Mesodermal cell (in vitro differentiated cells): ENCODE measurements around the gene FAM3C.
"Not testable (repeated sequence)": the region's sequence is repeated elsewhere in the genome, so short reads cannot be mapped to it uniquely, and the experiment has no call there.

ENCODE experiments used
- H3K27ac ChIP-seq: 2 replicates; pipeline ENCODE4 v1.7.0; 2013; ENCODE audit warnings: mild to moderate bottlenecking, low read depth, low read length, moderate library complexity; ENCODE audit not compliant: severe bottlenecking
- H3K36me3 ChIP-seq: 2 replicates; pipeline ENCODE4 v1.7.1; 2013; ENCODE audit warnings: mild to moderate bottlenecking, low read length, moderate library complexity; ENCODE audit not compliant: control insufficient read depth, insufficient read depth
- H3K4me1 ChIP-seq: one replicate; pipeline ENCODE4 v1.7.1; 2013; ENCODE audit warnings: mild to moderate bottlenecking, low read length; ENCODE audit not compliant: insufficient read depth, control insufficient read depth, poor library complexity, severe bottlenecking
- H3K4me3 ChIP-seq: 2 replicates; pipeline ENCODE4 v1.7.0; 2013; ENCODE audit warnings: low read length, control low read depth, mild to moderate bottlenecking; ENCODE audit not compliant: insufficient read depth, poor library complexity, severe bottlenecking; ENCODE audit errors: extremely low read depth
- H3K9me3 ChIP-seq: 2 replicates; pipeline ENCODE4 v1.7.1; 2013; ENCODE audit warnings: mild to moderate bottlenecking, low read length, moderate library complexity; ENCODE audit not compliant: control insufficient read depth
- WGBS, 2 experiments: methylation state at CpG; one replicate each; pipeline ENCODE4 v1.1.5; 2013; ENCODE audit warnings: missing lambda C conversion rate in 2 of 2; ENCODE audit not compliant: insufficient coverage in 2 of 2; 5-methylcytosine and 5-hydroxymethylcytosine counted together

The FAM3C gene

DNA sequence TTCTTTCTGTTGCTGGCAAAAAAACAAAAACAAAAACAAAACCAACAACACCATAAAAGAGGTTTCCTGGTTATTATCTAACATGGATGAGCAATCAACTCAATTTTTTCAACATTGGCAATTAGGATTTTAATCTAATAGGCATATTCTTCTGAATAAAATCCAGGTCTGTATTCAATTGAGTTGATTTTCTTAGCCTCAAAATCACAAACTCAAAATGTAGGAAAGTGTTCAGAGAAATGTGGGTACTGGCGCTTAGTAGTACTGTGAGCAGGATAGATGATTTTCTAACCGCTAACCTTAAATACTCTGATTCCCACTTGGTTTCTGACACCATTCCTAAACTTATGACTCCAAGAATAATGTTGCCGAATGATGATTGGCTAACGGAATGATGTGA, 61.7 kb downstream of the FAM3C start:
- Histone ChIP-seq H3K27ac (no peak overlapping the region), H3K36me3 (no peaks in the 10 kb centered on the region), H3K4me3 (no peak overlapping the region), H3K9me3 (no peaks in the 10 kb centered on the region), H3K4me1 (peaks cover 4% of the 10 kb centered on the region)
- no CpG with 5 or more reads among the region's 4 CpGs for WGBS, 2 experiments

- Histone ChIP-seq H3K27ac (no peak overlapping the region), H3K4me1 (peaks cover 7% of the 10 kb centered on the region), H3K4me3 (no peak overlapping the region), H3K9me3 (peaks cover 5% of the 10 kb centered on the region), H3K36me3 (no peaks in the 10 kb centered on the region)
- 65 to 82% methylated on average over 2 to 3 of the region's 5 CpGs for WGBS, 2 experiments
Observed at GRCh38 chr7:121331574-121331973, 64.5 kb downstream of the FAM3C start.

DNA sequence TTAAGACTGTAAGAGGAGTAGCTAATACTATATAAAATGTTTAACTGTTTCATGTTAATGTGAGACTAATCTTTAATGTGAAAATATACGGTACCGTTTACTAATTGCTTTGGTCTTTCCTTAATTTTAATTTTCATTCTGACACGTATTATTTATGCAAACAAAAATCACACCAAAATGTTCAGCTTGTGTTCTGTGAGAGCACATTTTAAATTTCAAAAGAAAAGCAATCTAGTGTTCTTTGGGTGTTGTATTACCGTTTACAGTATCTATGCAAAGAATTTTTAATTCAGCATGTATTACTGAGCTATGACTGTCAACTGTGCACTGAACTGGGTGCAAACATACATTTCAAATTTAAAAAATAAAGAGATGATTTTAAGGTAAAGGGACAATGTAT, 65.1 kb downstream of the FAM3C start:
- H3K9me3 ChIP-seq: peaks cover 5% of the 10 kb centered on the region
- peaks cover 7% of the 10 kb centered on the region for H3K4me1 ChIP-seq
- H3K4me3 ChIP-seq: no peak overlapping the region
- H3K36me3 ChIP-seq: no peaks in the 10 kb centered on the region
- no peak overlapping the region for H3K27ac ChIP-seq
- no CpG with 5 or more reads among the region's 4 CpGs for WGBS, 2 experiments

DNA sequence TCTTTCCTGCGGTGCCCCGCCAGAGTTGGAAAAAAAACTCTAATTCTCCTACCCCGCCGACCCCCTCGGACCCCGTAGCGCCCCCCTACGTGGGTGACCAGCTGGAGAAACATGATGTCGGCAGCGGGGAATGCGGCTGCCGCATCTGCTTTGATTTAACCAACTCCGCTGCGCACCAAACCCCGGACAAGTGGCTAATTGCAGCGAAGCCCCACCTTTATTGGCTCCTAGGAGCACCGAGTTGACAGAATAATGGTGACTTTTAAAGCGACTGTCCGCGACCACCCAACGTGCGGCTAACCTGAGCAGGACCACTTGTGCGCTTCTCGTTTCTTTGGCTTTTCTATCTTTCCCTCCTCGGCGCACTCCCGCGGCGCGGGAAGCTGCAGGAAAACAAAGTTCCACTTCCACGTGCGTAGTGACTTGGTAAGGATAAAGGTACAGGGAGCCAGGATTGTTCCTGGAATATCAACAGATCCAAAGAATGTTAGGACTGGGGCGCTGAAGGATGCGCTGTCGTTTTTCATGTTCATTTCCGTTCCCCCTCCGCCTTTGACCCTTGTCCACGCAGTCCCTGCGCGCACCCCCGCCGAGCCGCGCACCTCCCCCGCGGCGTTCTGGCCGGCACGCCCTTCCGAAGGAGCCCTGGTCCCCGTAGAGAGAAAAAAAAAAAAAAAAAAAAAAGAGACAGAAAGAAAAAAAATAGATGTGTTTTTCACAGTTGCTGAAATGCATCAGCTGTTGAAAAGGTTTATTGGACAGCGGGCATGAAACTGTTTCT, 65.9 kb downstream of the FAM3C start:
- 0 to 2% methylated on average over 28 to 42 of the region's 52 CpGs for WGBS, 2 experiments
- Histone ChIP-seq H3K4me1 (peaks cover 7% of the 10 kb centered on the region), H3K4me3 (peak overlapping the region; percentile 37), H3K9me3 (peaks cover 5% of the 10 kb centered on the region), H3K27ac (no peak overlapping the region), H3K36me3 (no peaks in the 10 kb centered on the region)

- Histone ChIP-seq H3K27ac (no peak overlapping the region), H3K9me3 (peaks cover 5% of the 10 kb centered on the region), H3K36me3 (no peaks in the 10 kb centered on the region), H3K4me3 (peak overlapping the region; percentile 37), H3K4me1 (peaks cover 7% of the 10 kb centered on the region)
- WGBS, 2 experiments: 10 to 17% methylated on average over 30 of the region's 47 CpGs
Observed at GRCh38 chr7:121329191-121330052, 66.7 kb downstream of the FAM3C start.

GRCh38 chr7:121328508-121329190, 67.5 kb downstream of the FAM3C start, which contains the start of gene WNT16:
Gene WNT16, plus strand, starts transcription at chr7:121329000. Its CDS starts 293 bp downstream, at chr7:121329293.
- Histone ChIP-seq H3K4me1 (peaks cover 7% of the 10 kb centered on the region), H3K36me3 (no peaks in the 10 kb centered on the region)
- WGBS, 2 experiments: 60 to 68% methylated on average over 19 to 21 of the region's 27 CpGs

DNA sequence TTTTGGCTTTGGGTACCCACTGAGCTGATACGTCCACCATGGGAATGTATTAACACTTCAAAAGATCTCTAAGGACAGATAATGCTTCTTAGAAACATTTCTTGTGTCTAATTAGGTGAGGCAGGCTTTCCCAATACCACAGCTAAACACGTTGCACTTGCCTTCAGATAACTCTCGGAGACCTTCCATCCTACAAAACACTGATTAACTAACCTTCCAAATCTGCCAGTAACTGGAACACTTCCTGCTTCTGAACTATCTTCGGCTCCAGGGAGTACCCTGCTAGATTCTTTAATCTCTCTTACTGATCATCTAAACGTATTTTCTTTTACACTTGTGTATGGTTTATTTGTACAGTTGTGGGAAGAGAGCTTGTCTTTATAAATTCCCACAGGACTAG, 68.4 kb downstream of the FAM3C start:
- H3K27ac ChIP-seq: no peak overlapping the region
- no peak overlapping the region for H3K4me3 ChIP-seq
- peaks cover 7% of the 10 kb centered on the region for H3K4me1 ChIP-seq
- WGBS, 2 experiments: 89 to 94% methylated on average over 3 of the region's 5 CpGs
- peaks cover 5% of the 10 kb centered on the region for H3K9me3 ChIP-seq
- no peaks in the 10 kb centered on the region for H3K36me3 ChIP-seq

More at GRCh38 chr7:121328508-121329190, 67.5 kb downstream of the FAM3C start, which contains the start of gene WNT16:
- Histone ChIP-seq H3K27ac (no peak within 1 kb of the TSS), H3K9me3 (peaks cover 5% of the 10 kb centered on the region), H3K4me3 (peak within 1 kb of the TSS; percentile 37)

DNA sequence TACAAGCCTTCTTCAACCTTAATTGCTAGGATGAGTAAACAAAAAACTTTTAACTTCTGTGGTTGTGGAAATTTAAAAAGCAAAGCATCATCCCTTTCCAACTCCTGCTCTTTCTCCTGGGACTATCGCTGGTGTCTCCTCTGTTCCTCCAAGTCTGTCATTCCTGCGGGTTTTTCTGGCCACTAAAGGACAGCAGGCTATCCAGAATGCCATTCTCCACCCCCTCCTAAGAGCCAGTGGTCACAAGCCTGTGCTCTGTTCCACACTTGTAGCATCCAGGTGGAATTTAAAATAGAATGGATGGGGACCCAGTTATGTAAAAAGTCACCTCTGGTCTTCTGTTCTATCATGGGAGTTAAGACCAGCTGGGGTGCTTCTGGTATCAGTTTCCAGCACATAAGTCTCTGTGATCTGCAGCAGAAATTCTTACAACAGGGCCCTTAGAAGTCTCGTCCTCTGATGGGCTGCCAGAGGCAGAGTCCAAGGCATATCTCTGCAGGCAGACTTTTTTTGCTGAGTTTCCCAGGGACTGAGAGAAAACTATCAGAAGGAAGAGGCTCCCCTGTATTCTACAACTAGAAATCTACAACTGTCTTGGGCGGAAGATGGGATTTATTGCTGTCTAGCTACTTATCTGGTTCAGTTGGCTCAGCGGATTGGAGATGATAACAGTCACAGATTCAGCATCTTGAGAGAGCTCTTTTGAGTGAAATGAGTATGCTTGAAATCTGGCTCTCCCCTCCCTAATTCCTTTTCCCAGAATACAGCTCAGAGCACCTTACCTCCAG, 72.4 kb downstream of the FAM3C start:
- Histone ChIP-seq H3K9me3 (peaks cover 2% of the 10 kb centered on the region), H3K4me1 (no peaks in the 10 kb centered on the region), H3K4me3 (no peak overlapping the region), H3K36me3 (no peaks in the 10 kb centered on the region), H3K27ac (peak overlapping the region; percentile 59)
- 72 to 95% methylated on average over 2 of the region's 5 CpGs for WGBS, 2 experiments

GRCh38 chr7:121322460-121322859, 73.6 kb downstream of the FAM3C start:
- Histone ChIP-seq H3K27ac (no peak overlapping the region), H3K36me3 (no peaks in the 10 kb centered on the region), H3K4me3 (no peak overlapping the region), H3K4me1 (no peaks in the 10 kb centered on the region), H3K9me3 (no peaks in the 10 kb centered on the region)
- WGBS, 2 experiments: 94 to 100% methylated on average over 3 of the region's 3 CpGs

- not testable (repeated sequence) for H3K4me3 ChIP-seq, H3K9me3 ChIP-seq, H3K4me1 ChIP-seq, H3K27ac ChIP-seq, H3K36me3 ChIP-seq
- WGBS, 2 experiments: 88 to 91% methylated on average over 1 of the region's 3 CpGs
Observed at GRCh38 chr7:121315170-121315569, 80.9 kb downstream of the FAM3C start.
